ENCODE data around the gene NKIRAS1. TPM values are rescaled to one million over a fixed set of nuclear protein-coding genes. Genes with fewer than 3 reads are reported as not detected.

NKIRAS1 gene
- polyA plus RNA-seq, 3 donors, result 0.69 to 2.0 (median 1.9) TPM

- no peaks in the 10 kb centered on the region for H3K27me3 Mint-ChIP-seq (ENCODE audit: low read depth in 3 of 3)
- Histone ChIP-seq H3K9ac (ENCODE audit: insufficient read depth, low read length, poor library complexity, severe bottlenecking) (no peak overlapping the region), H3K27me3 (ENCODE audit: control insufficient read depth in 2 of 2, insufficient read depth in 2 of 2, low read length in 2 of 2) (no peaks in the 10 kb centered on the region), H3K4me2 (replicated peaks; ENCODE audit: extremely low read depth, low read length, poor library complexity, severe bottlenecking) (no peak overlapping the region), H3K36me3 (replicated peaks in 1 of 2; ENCODE audit: control insufficient read depth in 1 of 2, insufficient read depth in 2 of 2, low read length in 2 of 2) (peaks cover 12 to 62% of the 10 kb centered on the region in 2 donors), H4K20me1 (ENCODE audit: insufficient read depth, low read length) (peaks cover 31% of the 10 kb centered on the region), H3K27ac (ENCODE audit: low read depth in 1 of 2, low read length in 2 of 2) (no peak overlapping the region), H3K4me1 (ENCODE audit: control insufficient read depth in 1 of 2, insufficient read depth in 2 of 2, low read length in 2 of 2) (no peaks in the 10 kb centered on the region), H2AFZ (ENCODE audit: insufficient read depth, low read depth, low read length, poor library complexity, severe bottlenecking) (no peak overlapping the region), H3K9me3 (replicated peaks in 1 of 2; ENCODE audit: control insufficient read depth in 1 of 2, insufficient read depth in 1 of 2, low read length in 2 of 2) (no peaks in the 10 kb centered on the region), H3K4me3 (replicated peaks in 1 of 3; ENCODE audit: low read depth in 2 of 3, low read length in 3 of 3) (no peak overlapping the region), H3K79me2 (ENCODE audit: insufficient read depth, low read length) (no peaks in the 10 kb centered on the region)
- H3K4me3 Mint-ChIP-seq, result no peak overlapping the region
- WGBS (ENCODE audit: insufficient coverage), result 100% methylated on average over 1 of the region's 1 CpG
- H3K4me1 Mint-ChIP-seq, result no peaks in the 10 kb centered on the region
- H3K36me3 Mint-ChIP-seq, result peaks cover 50 to 58% of the 10 kb centered on the region in 2 donors
- peaks cover 0 to 2% (median 0%) of the 10 kb centered on the region in 7 donors for H3K9me3 Mint-ChIP-seq
- no peak for DNase-seq
- no peak overlapping the region for H3K27ac Mint-ChIP-seq
- intact Hi-C loops (cut with micrococcal nuclease), result loop anchor here in 1 of 2 donors (10.0 kb wide), 1 partner anchor 46 kb away; the partner anchor contains the start of genes NKIRAS1 and RPL15
- TF ChIP-seq CTCF (IDR thresholded peaks at IDR 0.05), result no peak
Measured at GRCh38 chr3:23961066-23961465, 44.3 kb upstream of the NKIRAS1 start.

- Histone ChIP-seq H2AFZ (ENCODE audit: insufficient read depth, low read depth, low read length, poor library complexity, severe bottlenecking) (no peak overlapping the region), H3K36me3 (replicated peaks in 1 of 2; ENCODE audit: control insufficient read depth in 1 of 2, insufficient read depth in 2 of 2, low read length in 2 of 2) (peaks cover 12 to 58% of the 10 kb centered on the region in 2 donors), H3K4me2 (replicated peaks; ENCODE audit: extremely low read depth, low read length, poor library complexity, severe bottlenecking) (no peak overlapping the region), H3K4me1 (ENCODE audit: control insufficient read depth in 1 of 2, insufficient read depth in 2 of 2, low read length in 2 of 2) (no peaks in the 10 kb centered on the region), H3K4me3 (replicated peaks in 1 of 3; ENCODE audit: low read depth in 2 of 3, low read length in 3 of 3) (no peak overlapping the region), H3K27me3 (ENCODE audit: control insufficient read depth in 2 of 2, insufficient read depth in 2 of 2, low read length in 2 of 2) (no peaks in the 10 kb centered on the region), H4K20me1 (ENCODE audit: insufficient read depth, low read length) (peaks cover 36% of the 10 kb centered on the region), H3K9ac (ENCODE audit: insufficient read depth, low read length, poor library complexity, severe bottlenecking) (no peak overlapping the region), H3K27ac (ENCODE audit: low read depth in 1 of 2, low read length in 2 of 2) (no peak overlapping the region), H3K9me3 (replicated peaks in 1 of 2; ENCODE audit: control insufficient read depth in 1 of 2, insufficient read depth in 1 of 2, low read length in 2 of 2) (no peaks in the 10 kb centered on the region), H3K79me2 (ENCODE audit: insufficient read depth, low read length) (no peaks in the 10 kb centered on the region)
- Mint-ChIP-seq H3K36me3 (peaks cover 48 to 57% of the 10 kb centered on the region in 2 donors), H3K4me3 (no peak overlapping the region), H3K4me1 (no peaks in the 10 kb centered on the region), H3K27me3 (ENCODE audit: low read depth in 3 of 3) (no peaks in the 10 kb centered on the region), H3K9me3 (peaks cover 0 to 2% (median 0%) of the 10 kb centered on the region in 7 donors), H3K27ac (no peak overlapping the region)
- TF ChIP-seq CTCF (IDR thresholded peaks at IDR 0.05), result no peak
- no CpG with 5 or more reads among the region's 1 CpG for WGBS (ENCODE audit: insufficient coverage)
- intact Hi-C loops (cut with micrococcal nuclease), result loop anchor here in 1 of 2 donors (10.0 kb wide), 1 partner anchor 46 kb away; the partner anchor contains the start of genes NKIRAS1 and RPL15
- DNase-seq, result no peak
Measured at GRCh38 chr3:23960649-23961048, 43.9 kb upstream of the NKIRAS1 start.

Measured in CD14-positive monocyte (primary cell).